ENCODE measurements around the gene SARNP.

GRCh38 chr12:55831447-55831815 is 13.9 kb upstream of the SARNP start:
- TF ChIP-seq CTCF (IDR thresholded peaks at IDR 0.05) (no peak), POLR2A (IDR thresholded peaks at IDR 0.05) (no peak)
